ENCODE measurements around the gene THAP8. TPM values are rescaled to one million over a fixed set of nuclear protein-coding genes. Genes with fewer than 3 reads are reported as not detected.

THAP8 gene
- total and polyA plus RNA-seq, 2 of the 8 experiments (the other 6 are each of a cell fraction or from before 2014, with no cell fraction given): 6.0 to 11.1 TPM

- H3K27me3 ChIP-seq (replicated peaks in 1 of 4; ENCODE audit: control insufficient read depth in 3 of 4, extremely low read depth in 1 of 4, insufficient read depth in 3 of 4, low read length in 3 of 4): no peaks in the 10 kb centered on the region
- H3K18ac ChIP-seq (ENCODE audit: extremely low read depth, low read length): no peak overlapping the region
- ChIA-PET POLR2A (ENCODE audit: partially characterized antibody) (interaction anchor here (1.0 kb wide), 1 partner anchor 63 kb away, joined by 3 read pairs; the partner anchor contains the start of gene OVOL3), CTCF (ENCODE audit: partially characterized antibody) (interaction anchor here (1.2 kb wide), 1 partner anchor 13 kb away, joined by 3 read pairs; no protein-coding TSS in a partner anchor)
- FAIRE-seq (no peak), DNase-seq (ENCODE audit: low read depth in 1 of 2, low spot score in 2 of 2) (no peak)
- H3K9ac ChIP-seq (replicated peaks in 1 of 4; ENCODE audit: extremely low read depth in 1 of 4, low read depth in 3 of 4, low read length in 3 of 4): no peak overlapping the region
- H3K36me3 ChIP-seq (ENCODE audit: control insufficient read depth in 2 of 4, insufficient read depth in 4 of 4, low read length in 3 of 4): no peaks in the 10 kb centered on the region
- no peaks in the 10 kb centered on the region for H3K9me3 ChIP-seq (ENCODE audit: insufficient read depth in 2 of 2, low read depth in 1 of 2, low read length in 1 of 2)
- peaks cover 0 to 5% of the 10 kb centered on the region in 2 experiments for H4K20me1 ChIP-seq (replicated peaks in 1 of 2; ENCODE audit: control insufficient read depth in 1 of 2, insufficient read depth in 2 of 2, low read length in 2 of 2)
- no peak overlapping the region for H3K56ac ChIP-seq (replicated peaks; ENCODE audit: insufficient read length, low read depth, low read length)
- no peak overlapping the region for H2BK5ac ChIP-seq (ENCODE audit: low read depth, low read length)
- no peaks in the 10 kb centered on the region for H3K79me1 ChIP-seq (ENCODE audit: low read depth, low read length)
- H2AFZ ChIP-seq (ENCODE audit: low read length): no peak overlapping the region
- TF ChIP-seq EZH2 (IDR thresholded peaks at IDR 0.05; ENCODE audit: low read depth, low read length, severe bottlenecking) (no peak), GTF2F1 (IDR thresholded peaks at IDR 0.05; ENCODE audit: borderline replicate concordance, low read depth, low read length) (no peak)
- no peak overlapping the region for H2BK12ac ChIP-seq (ENCODE audit: low read depth, low read length)
- H3K4me3 ChIP-seq (ENCODE audit: extremely low read depth in 1 of 4, insufficient read depth in 2 of 4, low read depth in 3 of 4, low read length in 4 of 4): no peak overlapping the region
- no peak overlapping the region for H4K91ac ChIP-seq (replicated peaks; ENCODE audit: insufficient read length, low read length)
- peaks cover 0 to 6% (median 3%) of the 10 kb centered on the region in 4 experiments; a peak in 6 of 7 replicates for H3K4me1 ChIP-seq (replicated peaks in 1 of 4; ENCODE audit: control insufficient read depth in 3 of 4, insufficient read depth in 4 of 4, low read length in 3 of 4)
- H3K4ac ChIP-seq (replicated peaks; ENCODE audit: insufficient read length, low read depth, low read length): no peak overlapping the region
- no peak overlapping the region for H2BK15ac ChIP-seq (ENCODE audit: low read length)
- no peak overlapping the region for H2BK20ac ChIP-seq (ENCODE audit: low read length)
- H3K23me2 ChIP-seq (ENCODE audit: low read depth, low read length): no peaks in the 10 kb centered on the region
- no peak overlapping the region for H4K8ac ChIP-seq (ENCODE audit: extremely low read depth, insufficient read depth, low read length)
- H3K23ac ChIP-seq (ENCODE audit: insufficient read length): no peak overlapping the region
- 0 out of 4 replicates have a peak, but pooled peaks cover 0 to 3% of the 10 kb centered on the region in 2 experiments for H3K79me2 ChIP-seq (ENCODE audit: control insufficient read depth in 1 of 2, insufficient read depth in 2 of 2, low read length in 2 of 2)
- H4K5ac ChIP-seq (ENCODE audit: insufficient read length, low read depth, low read length): no peak overlapping the region
- H2BK120ac ChIP-seq (replicated peaks; ENCODE audit: low read depth, low read length): no peak overlapping the region
- no peak overlapping the region for H3K14ac ChIP-seq (ENCODE audit: insufficient read length)
- no peak overlapping the region for H3K4me2 ChIP-seq (ENCODE audit: insufficient read depth in 1 of 2, low read depth in 2 of 2, low read length in 2 of 2)
- no peak overlapping the region for H3K27ac ChIP-seq (ENCODE audit: low read depth, low read length)
- no peak overlapping the region for H2AK5ac ChIP-seq (ENCODE audit: low read depth, low read length)
Measured at GRCh38 chr19:36047835-36048234, 6.2 kb downstream of the THAP8 start.

Measured in H1 (cell line).